ENCODE measurements around the gene CDKAL1.

DNA sequence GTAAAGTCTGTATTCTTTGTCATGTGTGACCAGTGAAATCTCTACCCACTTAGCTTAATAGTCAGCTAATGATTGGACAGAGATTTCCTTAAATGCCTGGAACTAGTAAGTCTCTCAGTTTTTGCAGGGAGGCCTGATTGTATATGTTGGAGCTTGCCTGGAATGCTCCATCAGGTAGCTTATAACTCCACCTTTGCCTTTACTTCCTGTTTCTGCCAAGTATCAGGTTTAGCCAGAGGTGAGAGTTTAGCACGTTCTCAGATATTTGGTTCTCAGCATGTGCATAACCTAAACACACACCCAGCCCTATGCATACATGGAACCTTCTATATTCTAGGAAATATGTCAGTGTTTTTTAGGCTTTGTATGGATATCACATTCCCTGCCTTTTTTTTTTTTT lies 435.3 kb downstream of the CDKAL1 start:
- TF ChIP-seq ZBTB8A (CRISPR knock-in tag; IDR thresholded peaks at IDR 0.05; ENCODE audit: borderline replicate concordance, low read depth): no peak
- TF ChIP-seq GTF2F1 (IDR thresholded peaks at IDR 0.05; ENCODE audit: low read length): no peak
- no peak for TF ChIP-seq FOSL2 (CRISPR knock-in tag; IDR thresholded peaks at IDR 0.05)
- TF ChIP-seq PAX8 (CRISPR knock-in tag; IDR thresholded peaks at IDR 0.05; ENCODE audit: borderline replicate concordance): no peak
- TF ChIP-seq ZFP41 (CRISPR knock-in tag; IDR thresholded peaks at IDR 0.05; ENCODE audit: borderline replicate concordance): no peak
- TF ChIP-seq, protein P1, sequence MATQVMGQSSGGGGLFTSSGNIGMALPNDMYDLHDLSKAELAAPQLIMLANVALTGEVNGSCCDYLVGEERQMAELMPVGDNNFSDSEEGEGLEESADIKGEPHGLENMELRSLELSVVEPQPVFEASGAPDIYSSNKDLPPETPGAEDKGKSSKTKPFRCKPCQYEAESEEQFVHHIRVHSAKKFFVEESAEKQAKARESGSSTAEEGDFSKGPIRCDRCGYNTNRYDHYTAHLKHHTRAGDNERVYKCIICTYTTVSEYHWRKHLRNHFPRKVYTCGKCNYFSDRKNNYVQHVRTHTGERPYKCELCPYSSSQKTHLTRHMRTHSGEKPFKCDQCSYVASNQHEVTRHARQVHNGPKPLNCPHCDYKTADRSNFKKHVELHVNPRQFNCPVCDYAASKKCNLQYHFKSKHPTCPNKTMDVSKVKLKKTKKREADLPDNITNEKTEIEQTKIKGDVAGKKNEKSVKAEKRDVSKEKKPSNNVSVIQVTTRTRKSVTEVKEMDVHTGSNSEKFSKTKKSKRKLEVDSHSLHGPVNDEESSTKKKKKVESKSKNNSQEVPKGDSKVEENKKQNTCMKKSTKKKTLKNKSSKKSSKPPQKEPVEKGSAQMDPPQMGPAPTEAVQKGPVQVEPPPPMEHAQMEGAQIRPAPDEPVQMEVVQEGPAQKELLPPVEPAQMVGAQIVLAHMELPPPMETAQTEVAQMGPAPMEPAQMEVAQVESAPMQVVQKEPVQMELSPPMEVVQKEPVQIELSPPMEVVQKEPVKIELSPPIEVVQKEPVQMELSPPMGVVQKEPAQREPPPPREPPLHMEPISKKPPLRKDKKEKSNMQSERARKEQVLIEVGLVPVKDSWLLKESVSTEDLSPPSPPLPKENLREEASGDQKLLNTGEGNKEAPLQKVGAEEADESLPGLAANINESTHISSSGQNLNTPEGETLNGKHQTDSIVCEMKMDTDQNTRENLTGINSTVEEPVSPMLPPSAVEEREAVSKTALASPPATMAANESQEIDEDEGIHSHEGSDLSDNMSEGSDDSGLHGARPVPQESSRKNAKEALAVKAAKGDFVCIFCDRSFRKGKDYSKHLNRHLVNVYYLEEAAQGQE (IDR thresholded peaks at IDR 0.05; ENCODE audit: borderline replicate concordance in 1 of 2, low read depth in 1 of 2, low read length in 2 of 2): no peak
- TF ChIP-seq, protein P2, sequence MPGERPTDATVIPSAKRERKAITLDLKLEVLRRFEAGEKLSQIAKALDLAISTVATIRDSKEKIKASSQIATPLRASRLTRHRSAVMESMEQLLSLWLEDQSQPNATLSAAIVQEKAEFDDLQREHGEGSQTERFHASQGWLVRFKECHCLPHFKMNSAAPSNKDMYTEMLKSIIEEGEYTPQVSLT (CRISPR knock-in tag; IDR thresholded peaks at IDR 0.05; ENCODE audit: borderline replicate concordance, low read depth): no peak
- no peak for TF ChIP-seq ZNF605 (CRISPR knock-in tag; IDR thresholded peaks at IDR 0.05)
- no peak for TF ChIP-seq FOXK2 (IDR thresholded peaks at IDR 0.05)
- no peak for TF ChIP-seq ZNF292 (CRISPR knock-in tag; IDR thresholded peaks at IDR 0.05; ENCODE audit: borderline replicate concordance, low read depth)
- TF ChIP-seq EHMT2 (IDR thresholded peaks at IDR 0.05; ENCODE audit: borderline replicate concordance, low read depth, low read length): no peak
